Loucy (cell line): ENCODE results near the gene HSPA12B.

Source experiments
- H2AFZ ChIP-seq: fragments of 200-600 bp; sonication (generic); 2 replicates; pipeline ENCODE4 v1.6.0; 2016; ENCODE audit warnings: antibody characterized with exemption, mild to moderate bottlenecking, low read length, moderate library complexity
- H3F3A ChIP-seq: fragments of 200-600 bp; 2 replicates; pipeline ENCODE4 v1.6.0; 2016; ENCODE audit warnings: antibody characterized with exemption, low read depth, mild to moderate bottlenecking
- H3K27me3 ChIP-seq: fragments of 200-600 bp; sonication (generic); 2 replicates; pipeline ENCODE4 v1.6.1; 2014; ENCODE audit warnings: low read length, mild to moderate bottlenecking; ENCODE audit not compliant: insufficient read depth, poor library complexity, severe bottlenecking
- H3K36me3 ChIP-seq: fragments of 200-600 bp; sonication (generic); 2 replicates; pipeline ENCODE4 v1.6.1; 2016; ENCODE audit warnings: low read length; ENCODE audit not compliant: insufficient read depth
- H3K4me1 ChIP-seq: fragments of 200-600 bp; sonication (generic); 2 replicates; pipeline ENCODE4 v1.5.1; 2014; ENCODE audit warnings: low read length, mild to moderate bottlenecking; ENCODE audit not compliant: insufficient read depth, poor library complexity, severe bottlenecking
- H3K4me2 ChIP-seq: fragments of 200-600 bp; sonication (generic); 2 replicates; pipeline ENCODE4 v1.6.0; 2014; ENCODE audit warnings: antibody characterized with exemption, low read length, low read depth, mild to moderate bottlenecking; ENCODE audit not compliant: poor library complexity, severe bottlenecking
- H3K4me3 ChIP-seq: fragments of 200-600 bp; sonication (generic); 2 replicates; pipeline ENCODE4 v1.5.1; 2014; ENCODE audit warnings: low read length, mild to moderate bottlenecking, mixed read lengths; ENCODE audit not compliant: poor library complexity, severe bottlenecking
- H3K79me2 ChIP-seq: fragments of 200-600 bp; sonication (generic); 2 replicates; pipeline ENCODE4 v1.6.1; 2014; ENCODE audit warnings: low read length; ENCODE audit not compliant: insufficient read depth
- H3K9ac ChIP-seq: fragments of 200-600 bp; sonication (generic); 2 replicates; pipeline ENCODE4 v1.6.0; 2014; ENCODE audit warnings: mild to moderate bottlenecking, low read depth, low read length, moderate library complexity; ENCODE audit not compliant: poor library complexity, severe bottlenecking
- H3K9me2 ChIP-seq: fragments of 200-600 bp; sonication (generic); replicated peaks from 2 replicates; pipeline ENCODE4 v1.6.1; 2016; ENCODE audit warnings: low read depth, low read length, mixed read lengths
- H3K9me3 ChIP-seq: fragments of 200-600 bp; sonication (generic); 2 replicates; pipeline ENCODE4 v1.6.1; 2014; ENCODE audit warnings: mild to moderate bottlenecking, antibody characterized with exemption, low read length, low read depth; ENCODE audit not compliant: insufficient read depth
- H4K20me1 ChIP-seq: fragments of 200-600 bp; sonication (generic); 2 replicates; pipeline ENCODE4 v1.6.0; 2014; ENCODE audit warnings: antibody characterized with exemption, low read length, mild to moderate bottlenecking; ENCODE audit not compliant: insufficient read depth, poor library complexity, severe bottlenecking
- CTCF ChIP-seq: fragments of 200-600 bp; sonication (generic); conservative IDR thresholded peaks from 2 replicates; pipeline ENCODE4 v1.5.1; 2014; ENCODE audit warnings: mild to moderate bottlenecking, antibody characterized with exemption, low read length
- EZH2phosphoT487 ChIP-seq: fragments of 200-600 bp; IDR thresholded peaks from 2 replicates; pipeline ENCODE4 v1.6.1; 2018; ENCODE audit warnings: antibody characterized with exemption, mild to moderate bottlenecking, moderate library complexity, borderline replicate concordance

HSPA12B gene

GRCh38 chr20:3696200-3696599 is 36.3 kb upstream of the HSPA12B start:
- no peaks in the 10 kb centered on the region for H3K9me3 ChIP-seq
- H2AFZ ChIP-seq, result no peak overlapping the region
- no peaks in the 10 kb centered on the region for H3K79me2 ChIP-seq
- H3F3A ChIP-seq, result no peaks in the 10 kb centered on the region
- H4K20me1 ChIP-seq, result no peaks in the 10 kb centered on the region
- H3K4me2 ChIP-seq, result no peak overlapping the region
- H3K9ac ChIP-seq, result no peak overlapping the region
- H3K4me3 ChIP-seq, result no peak overlapping the region
- H3K4me1 ChIP-seq, result no peaks in the 10 kb centered on the region
- no peak for TF ChIP-seq EZH2phosphoT487
- TF ChIP-seq CTCF, result peak; percentile 56
- H3K36me3 ChIP-seq, result no peaks in the 10 kb centered on the region
- no peaks in the 10 kb centered on the region for H3K27me3 ChIP-seq
- H3K9me2 ChIP-seq, result no peaks in the 10 kb centered on the region

GRCh38 chr20:3696745-3697587 is 35.5 kb upstream of the HSPA12B start:
- Histone ChIP-seq H2AFZ (no peak overlapping the region), H3K36me3 (no peaks in the 10 kb centered on the region), H3K4me1 (no peaks in the 10 kb centered on the region), H3F3A (no peaks in the 10 kb centered on the region), H3K4me2 (no peak overlapping the region), H3K79me2 (no peaks in the 10 kb centered on the region), H4K20me1 (no peaks in the 10 kb centered on the region), H3K9me2 (no peaks in the 10 kb centered on the region), H3K9me3 (no peaks in the 10 kb centered on the region), H3K4me3 (no peak overlapping the region), H3K27me3 (no peaks in the 10 kb centered on the region), H3K9ac (no peak overlapping the region)
- no peak for TF ChIP-seq EZH2phosphoT487
- TF ChIP-seq CTCF, result no peak

GRCh38 chr20:3697588-3698305 is 34.7 kb upstream of the HSPA12B start:
- Histone ChIP-seq H3K9ac (no peak overlapping the region), H4K20me1 (no peaks in the 10 kb centered on the region), H3K79me2 (no peaks in the 10 kb centered on the region), H3K9me3 (no peaks in the 10 kb centered on the region), H3K27me3 (no peaks in the 10 kb centered on the region), H3K4me3 (no peak overlapping the region), H2AFZ (no peak overlapping the region), H3K9me2 (no peaks in the 10 kb centered on the region), H3F3A (no peaks in the 10 kb centered on the region), H3K36me3 (no peaks in the 10 kb centered on the region), H3K4me1 (no peaks in the 10 kb centered on the region), H3K4me2 (no peak overlapping the region)
- TF ChIP-seq EZH2phosphoT487, result no peak
- no peak for TF ChIP-seq CTCF
